T-cell (primary cell): ENCODE data around the gene UBAC2. TPM values are rescaled to one million over a fixed set of nuclear protein-coding genes. Genes with fewer than 3 reads are reported as not detected.

Experiments used
- ATAC-seq, 4 experiments: fragments of 200-7000 bp in 3 of 4; fragments of 150-1000 bp in 1 of 4; cut with Tn5 transposase; replicated peaks in 1 of 4; 1 replicate in 3 of 4; 2 replicates in 1 of 4; pipeline ENCODE4 v1.10.0; 2021; ENCODE audit warnings: moderate library complexity in 3 of 4, mild to moderate bottlenecking in 2 of 4, moderate number of reproducible peaks in 1 of 4
- CTCF ChIA-PET, 2 donors: fragments of 300-600 bp; sonication (Branson Sonifier 250); formaldehyde crosslinking; loops; one replicate each; lab custom pipeline; 2022; ENCODE audit warnings: antibody characterized with exemption in 2 of 2; lab: Charles Lee
- POLR2A ChIA-PET, 2 donors: fragments of 300-600 bp; sonication (Branson Sonifier 250); formaldehyde crosslinking; loops; one replicate each; lab custom pipeline; 2022; ENCODE audit warnings: antibody characterized with exemption in 2 of 2; lab: Charles Lee
- DNase-seq, 35 experiments: peaks; one replicate each; pipeline versions ENCODE4 v3.0.0 to v3.0.0-alpha.2; 2013 to 2023
- H3K27ac ChIP-seq: one replicate; pipeline ENCODE4 v1.5.1; 2013; ENCODE audit warnings: low read length
- H3K27me3 ChIP-seq, 2 experiments: replicated peaks in 1 of 2; 1 replicate in 1 of 2; 2 replicates in 1 of 2; pipeline versions ENCODE4 v1.6.1 to v1.7.0; 2013; ENCODE audit warnings: low read length in 1 of 2, mixed read lengths in 1 of 2; ENCODE audit not compliant: control insufficient read depth in 2 of 2, insufficient read depth in 2 of 2; ENCODE audit errors: extremely low read depth in 1 of 2
- H3K36me3 ChIP-seq, 2 donors: 1 replicate in 1 of 2; 2 replicates in 1 of 2; pipeline versions ENCODE4 v1.6.1 to v1.7.0; 2013; ENCODE audit warnings: low read length in 1 of 2; ENCODE audit not compliant: control insufficient read depth in 2 of 2, insufficient read depth in 1 of 2; ENCODE audit errors: extremely low read depth in 1 of 2
- H3K4me1 ChIP-seq, 2 experiments: 1 replicate in 1 of 2; 2 replicates in 1 of 2; pipeline versions ENCODE4 v1.6.1 to v1.7.0; 2013; ENCODE audit warnings: low read length in 2 of 2, mixed read lengths in 1 of 2; ENCODE audit not compliant: insufficient read depth in 2 of 2, control insufficient read depth in 1 of 2; ENCODE audit errors: extremely low read depth in 1 of 2
- H3K4me3 ChIP-seq, 2 donors: 1 replicate in 1 of 2; 2 replicates in 1 of 2; pipeline versions ENCODE4 v1.5.1 to v1.7.0; 2013; ENCODE audit warnings: mild to moderate bottlenecking in 2 of 2, low read length in 1 of 2, moderate library complexity in 1 of 2; ENCODE audit not compliant: control insufficient read depth in 1 of 2; ENCODE audit errors: extremely low read depth in 1 of 2
- H3K9me3 ChIP-seq: 2 replicates; pipeline ENCODE4 v1.7.0; 2013
- H3K27ac Mint-ChIP-seq, 2 donors: one replicate each; pipeline ENCODE4 v1.8.0; 2020 to 2021; ENCODE audit warnings: mild to moderate bottlenecking in 2 of 2, mixed read lengths in 2 of 2
- H3K27me3 Mint-ChIP-seq, 2 donors: one replicate each; pipeline ENCODE4 v1.8.0; 2021 to 2022; ENCODE audit warnings: mixed read lengths in 2 of 2
- H3K36me3 Mint-ChIP-seq: one replicate; pipeline ENCODE4 v1.8.0; 2021; ENCODE audit warnings: mixed read lengths
- H3K4me1 Mint-ChIP-seq, 3 donors: one replicate each; pipeline ENCODE4 v1.8.0; 2020 to 2022; ENCODE audit warnings: mixed read lengths in 3 of 3, mild to moderate bottlenecking in 1 of 3
- H3K4me3 Mint-ChIP-seq, 3 donors: one replicate each; pipeline ENCODE4 v1.8.0; 2020 to 2022; ENCODE audit warnings: mild to moderate bottlenecking in 3 of 3, mixed read lengths in 3 of 3, moderate library complexity in 3 of 3
- H3K9me3 Mint-ChIP-seq, 3 donors: one replicate each; pipeline ENCODE4 v1.8.0; 2020 to 2022; ENCODE audit warnings: mixed read lengths in 3 of 3
- WGBS: methylation state at CpG from one replicate; pipeline ENCODE4 v1.1.5; 2013; ENCODE audit warnings: missing lambda C conversion rate; ENCODE audit not compliant: insufficient coverage; 5-methylcytosine and 5-hydroxymethylcytosine counted together
- total RNA-seq, 35 experiments: library from RNA in 6 of 35; stranded (reverse) in 6 of 35; fragments of 120-200 nt in 1 of 35; gene quantifications; one replicate each; pipeline versions ENCODE4 v1.2.1 to v1.2.4 and lab custom pipeline; 2013 to 2026

The UBAC2 gene
- total RNA-seq, 5 donors from 2014 or later (not counting 1 experiment from before 2014, with no cell fraction given): 83.3 to 99.3 (median 84.9) TPM

DNA sequence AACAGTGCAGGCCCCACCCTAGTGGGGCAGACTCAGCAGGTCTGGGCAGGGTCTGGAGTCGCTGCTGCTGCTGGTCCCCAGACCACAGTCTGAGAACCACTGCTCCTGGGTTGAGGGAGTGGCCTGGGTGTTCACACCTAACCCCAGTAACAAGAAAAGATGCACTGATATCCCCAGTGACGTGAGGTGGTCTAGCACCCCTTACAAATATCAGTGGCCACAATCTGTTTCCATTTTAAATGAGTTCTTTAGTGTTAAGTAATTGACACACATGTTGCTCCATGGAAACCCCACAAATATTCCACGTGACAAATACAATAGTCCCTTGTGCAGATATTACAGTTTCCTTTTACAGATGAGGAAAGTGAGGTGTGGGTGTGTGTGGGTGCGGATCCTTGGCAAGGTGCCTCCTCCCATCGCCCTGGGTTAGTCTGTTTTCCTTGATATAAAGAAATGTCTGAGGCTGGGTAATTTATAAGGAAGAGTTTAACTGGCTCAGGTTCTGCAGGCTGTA is 202.9 kb downstream of the UBAC2 start:
- DNase-seq (peak in 7 of 35 experiments; percentile 38 to 58 (median 50)), ATAC-seq (peak; percentile 23 to 73 (median 32))
- H3K4me1 ChIP-seq: peaks cover 3 to 32% of the 10 kb centered on the region in 2 experiments
- peaks cover 0 to 5% of the 10 kb centered on the region in 2 experiments for H3K27me3 ChIP-seq
- no peaks in the 10 kb centered on the region for H3K36me3 Mint-ChIP-seq
- H3K4me3 ChIP-seq: no peak overlapping the region
- peak overlapping the region; percentile 68 to 71 for H3K27ac Mint-ChIP-seq
- no peak overlapping the region for H3K27ac ChIP-seq
- peak overlapping the region in 1 of 3 donors; percentile 10 for H3K4me3 Mint-ChIP-seq
- H3K27me3 Mint-ChIP-seq: no peaks in the 10 kb centered on the region
- CTCF ChIA-PET: no interaction called here
- H3K4me1 Mint-ChIP-seq: peaks cover 43 to 55% (median 53%) of the 10 kb centered on the region in 3 donors
- POLR2A ChIA-PET: no interaction called here
- no peaks in the 10 kb centered on the region for H3K9me3 Mint-ChIP-seq
- WGBS: 44% methylated on average over 2 of the region's 5 CpGs
- H3K9me3 ChIP-seq: no peaks in the 10 kb centered on the region
- peaks cover 0 to 3% of the 10 kb centered on the region in 2 donors for H3K36me3 ChIP-seq

- Mint-ChIP-seq H3K27ac (peak overlapping the region; percentile 68 to 71), H3K4me3 (peak overlapping the region in 1 of 3 donors; percentile 10), H3K36me3 (no peaks in the 10 kb centered on the region), H3K9me3 (no peaks in the 10 kb centered on the region), H3K27me3 (no peaks in the 10 kb centered on the region), H3K4me1 (peaks cover 36 to 51% (median 48%) of the 10 kb centered on the region in 3 donors)
- Histone ChIP-seq H3K4me1 (peaks cover 3 to 26% of the 10 kb centered on the region in 2 experiments), H3K27ac (no peak overlapping the region), H3K36me3 (peaks cover 0 to 3% of the 10 kb centered on the region in 2 donors), H3K27me3 (peaks cover 0 to 5% of the 10 kb centered on the region in 2 experiments), H3K4me3 (no peak overlapping the region), H3K9me3 (no peaks in the 10 kb centered on the region)
- DNase-seq (no peak), ATAC-seq (peak in 2 of 4 experiments; percentile 30 to 34)
- POLR2A ChIA-PET: interaction anchor here in 1 of 2 donors (0.7 kb wide), 1 partner anchor 8 kb away, joined by 5 read pairs; no protein-coding TSS in a partner anchor
- CTCF ChIA-PET: interaction anchor here (1.1 to 1.7 kb wide), 2 partner anchors 17 to 134 kb away, joined by 3 to 4 read pairs; no protein-coding TSS in a partner anchor
- WGBS: 80% methylated on average over 21 of the region's 24 CpGs
These were observed 203.5 kb downstream of the UBAC2 start for GRCh38 chr13:99404005-99404755.

DNA sequence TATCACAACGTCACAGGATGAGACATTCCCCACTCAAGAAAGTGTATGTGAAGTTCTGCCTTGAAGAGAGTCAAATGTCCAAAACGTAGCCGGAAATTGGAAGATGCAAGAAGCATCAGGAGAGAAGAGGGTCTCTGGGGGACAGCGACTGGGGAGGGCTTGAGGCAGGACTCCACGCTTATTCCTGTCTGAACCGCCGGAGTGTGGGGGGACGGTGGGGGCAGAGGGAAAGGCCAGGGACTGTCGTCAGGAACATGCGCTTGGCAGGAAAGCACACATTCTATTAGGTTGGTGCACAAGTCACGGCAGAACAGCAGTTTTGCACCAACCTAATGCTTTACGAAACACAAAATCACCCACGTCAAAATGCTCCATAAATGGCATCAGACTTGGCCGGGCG is 205.3 kb downstream of the UBAC2 start:
- H3K27ac Mint-ChIP-seq: peak overlapping the region in 1 of 2 donors; percentile 13
- Histone ChIP-seq H3K4me1 (peaks cover 2 to 24% of the 10 kb centered on the region in 2 experiments), H3K27me3 (peaks cover 0 to 5% of the 10 kb centered on the region in 2 experiments), H3K36me3 (peaks cover 0 to 3% of the 10 kb centered on the region in 2 donors), H3K4me3 (no peak overlapping the region), H3K27ac (no peak overlapping the region), H3K9me3 (no peaks in the 10 kb centered on the region)
- no peaks in the 10 kb centered on the region for H3K27me3 Mint-ChIP-seq
- WGBS: 97% methylated on average over 10 of the region's 15 CpGs
- H3K4me3 Mint-ChIP-seq: no peak overlapping the region
- H3K36me3 Mint-ChIP-seq: no peaks in the 10 kb centered on the region
- no peaks in the 10 kb centered on the region for H3K9me3 Mint-ChIP-seq
- peaks cover 32 to 45% (median 44%) of the 10 kb centered on the region in 3 donors for H3K4me1 Mint-ChIP-seq
- DNase-seq (no peak), ATAC-seq (no peak)
- ChIA-PET CTCF (interaction anchor here (0.6 to 1.7 kb wide), 2 partner anchors 93 to 136 kb away, joined by 4 read pairs; no protein-coding TSS in a partner anchor), POLR2A (interaction anchor here in 1 of 2 donors (0.6 kb wide), 1 partner anchor 92 kb away, joined by 9 read pairs; no protein-coding TSS in a partner anchor)

DNA sequence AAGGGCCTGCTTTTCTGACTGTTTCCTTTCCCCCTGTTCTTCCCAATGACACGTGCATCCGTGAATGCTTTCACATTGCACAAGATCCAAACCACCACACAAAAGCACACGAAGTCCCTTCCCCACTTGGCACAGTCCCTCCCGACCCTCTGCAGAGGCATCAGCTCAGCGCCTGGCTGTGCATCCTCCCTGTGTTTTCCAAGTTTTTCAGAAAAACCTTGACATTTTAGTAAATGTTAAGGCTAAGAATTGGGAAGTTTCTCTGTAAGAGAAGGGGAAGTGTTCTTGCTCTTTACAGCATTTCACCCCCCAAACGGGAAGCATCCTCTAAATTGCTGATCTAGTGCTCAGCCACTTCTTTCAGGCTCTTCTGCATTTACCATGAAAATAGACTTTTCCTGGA is 206.1 kb downstream of the UBAC2 start:
- Histone ChIP-seq H3K27me3 (peaks cover 0 to 5% of the 10 kb centered on the region in 2 experiments), H3K36me3 (peaks cover 0 to 3% of the 10 kb centered on the region in 2 donors), H3K4me1 (peaks cover 2 to 25% of the 10 kb centered on the region in 2 experiments), H3K4me3 (no peak overlapping the region), H3K27ac (no peak overlapping the region), H3K9me3 (no peaks in the 10 kb centered on the region)
- Mint-ChIP-seq H3K9me3 (peaks cover 0 to 1% (median 0%) of the 10 kb centered on the region in 3 donors), H3K27ac (peak overlapping the region; percentile 41 to 83), H3K4me1 (peaks cover 34 to 46% (median 42%) of the 10 kb centered on the region in 3 donors), H3K36me3 (no peaks in the 10 kb centered on the region), H3K27me3 (no peaks in the 10 kb centered on the region), H3K4me3 (peak overlapping the region in 1 of 3 donors; percentile 20)
- ATAC-seq (no peak), DNase-seq (no peak)
- POLR2A ChIA-PET: no interaction called here
- 46% methylated on average over 3 of the region's 6 CpGs for WGBS
- CTCF ChIA-PET: no interaction called here

- peaks cover 0 to 6% (median 0%) of the 10 kb centered on the region in 3 donors for H3K9me3 Mint-ChIP-seq
- DNase-seq: no peak
- POLR2A ChIA-PET: interaction anchor here in 1 of 2 donors (0.6 to 0.7 kb wide), 2 partner anchors 29 to 205 kb away, joined by 3 read pairs; no protein-coding TSS in a partner anchor
These were observed 207.4 kb downstream of the UBAC2 start for GRCh38 chr13:99407906-99408702.

More at GRCh38 chr13:99407906-99408702, 207.4 kb downstream of the UBAC2 start:
- Histone ChIP-seq H3K9me3 (no peaks in the 10 kb centered on the region), H3K27ac (no peak overlapping the region), H3K4me3 (no peak overlapping the region), H3K27me3 (peaks cover 0 to 5% of the 10 kb centered on the region in 2 experiments), H3K4me1 (peaks cover 8 to 28% of the 10 kb centered on the region in 2 experiments), H3K36me3 (peaks cover 0 to 3% of the 10 kb centered on the region in 2 donors)
- Mint-ChIP-seq H3K4me3 (no peak overlapping the region), H3K27me3 (no peaks in the 10 kb centered on the region), H3K36me3 (no peaks in the 10 kb centered on the region), H3K4me1 (peaks cover 28 to 50% (median 39%) of the 10 kb centered on the region in 3 donors), H3K27ac (peak overlapping the region in 1 of 2 donors; percentile 83)
- no peak for ATAC-seq
- CTCF ChIA-PET: interaction anchor here in 1 of 2 donors (0.6 kb wide), 1 partner anchor 68 kb away, joined by 3 read pairs; no protein-coding TSS in a partner anchor
- 89% methylated on average over 22 of the region's 33 CpGs for WGBS
